HL-60 (cell line): Measurements from ENCODE around the gene MGME1.

Experiments used
- DNase-seq, 2 experiments: peaks; one replicate each; pipeline ENCODE4 v3.0.0-alpha.2; 2010 to 2020; ENCODE audit warnings: low read depth in 1 of 2, low spot score in 1 of 2
- H3K27ac ChIP-seq: fragments of 250-450 bp; sonication (Bioruptor Pico); replicated peaks from 2 replicates; pipeline ENCODE4 v1.5.1; 2020; ENCODE audit warnings: mild to moderate bottlenecking, moderate library complexity
- H3K27me3 ChIP-seq: fragments of 250-450 bp; sonication (Bioruptor Pico); 2 replicates; pipeline ENCODE4 v1.5.1; 2021; ENCODE audit warnings: mild to moderate bottlenecking, moderate library complexity; ENCODE audit not compliant: insufficient read depth, poor library complexity, severe bottlenecking
- H3K4me3 ChIP-seq: replicated peaks from 2 replicates; pipeline ENCODE4 v1.5.1; 2011; ENCODE audit warnings: mild to moderate bottlenecking, control low read depth, low read length; ENCODE audit not compliant: insufficient read depth
- GABPA ChIP-seq: IDR thresholded peaks from 2 replicates; pipeline ENCODE4 v1.6.1; 2012; ENCODE audit warnings: low read depth
- POLR2AphosphoS5 ChIP-seq: IDR thresholded peaks from 2 replicates; pipeline ENCODE4 v1.6.1; 2012; ENCODE audit warnings: low read depth
- SPI1 ChIP-seq: IDR thresholded peaks from 2 replicates; pipeline ENCODE4 v1.6.1; 2012; ENCODE audit warnings: low read depth, mild to moderate bottlenecking, borderline replicate concordance
- TF ChIP-seq, protein P1 (sequence below): IDR thresholded peaks from one replicate; pipeline ENCODE4 v1.5.1; 2011; ENCODE audit warnings: low read length, control low read depth, inconsistent platforms; ENCODE audit not compliant: insufficient read depth
- TF ChIP-seq, protein P2 (sequence below): IDR thresholded peaks from 2 replicates; pipeline ENCODE4 v1.6.1; 2012; ENCODE audit warnings: low read depth; ENCODE audit not compliant: insufficient replicate concordance

The MGME1 gene

DNA sequence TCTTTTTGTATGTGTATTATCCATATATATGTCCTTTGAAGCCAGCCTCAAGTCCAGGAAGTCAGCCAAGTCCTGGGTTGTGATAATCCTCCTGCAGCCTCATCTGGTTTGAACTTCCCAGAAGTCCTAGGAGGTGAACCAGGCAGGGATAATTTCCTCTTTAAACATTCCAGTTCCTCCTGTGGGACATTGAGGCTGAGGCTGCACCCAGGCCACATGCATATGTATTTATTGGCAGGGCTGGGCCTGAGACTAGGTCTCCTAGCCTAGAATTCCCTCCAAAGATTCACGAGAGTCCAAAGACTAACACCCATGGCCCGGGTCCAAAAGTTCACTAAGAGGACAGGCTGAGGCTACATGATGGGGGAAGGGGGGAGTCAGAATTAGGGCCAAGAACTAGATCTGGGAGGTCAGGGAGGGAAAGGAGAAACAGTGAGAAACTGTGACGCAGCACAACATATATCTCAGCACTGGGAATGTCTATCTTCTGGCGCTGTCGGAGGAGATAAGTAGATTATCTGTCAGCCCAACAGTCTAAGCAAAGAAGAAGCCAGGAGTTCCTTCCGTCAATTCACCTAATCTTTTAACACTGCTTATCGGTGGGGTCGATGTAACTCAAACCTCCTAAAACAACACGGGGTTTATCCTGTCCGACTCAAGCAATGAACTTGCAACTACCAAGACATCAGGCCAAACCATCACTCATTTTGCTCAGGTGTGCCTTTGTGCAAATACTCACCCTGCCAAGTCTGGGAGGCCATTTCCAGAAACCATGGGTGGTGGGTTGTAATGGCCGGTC, 43.5 kb upstream of the MGME1 start:
- no peaks in the 10 kb centered on the region for H3K27me3 ChIP-seq
- H3K27ac ChIP-seq, result no peak overlapping the region
- H3K4me3 ChIP-seq, result no peak overlapping the region
- no peak for DNase-seq
- TF ChIP-seq SPI1, result no peak
- TF ChIP-seq, protein P1, sequence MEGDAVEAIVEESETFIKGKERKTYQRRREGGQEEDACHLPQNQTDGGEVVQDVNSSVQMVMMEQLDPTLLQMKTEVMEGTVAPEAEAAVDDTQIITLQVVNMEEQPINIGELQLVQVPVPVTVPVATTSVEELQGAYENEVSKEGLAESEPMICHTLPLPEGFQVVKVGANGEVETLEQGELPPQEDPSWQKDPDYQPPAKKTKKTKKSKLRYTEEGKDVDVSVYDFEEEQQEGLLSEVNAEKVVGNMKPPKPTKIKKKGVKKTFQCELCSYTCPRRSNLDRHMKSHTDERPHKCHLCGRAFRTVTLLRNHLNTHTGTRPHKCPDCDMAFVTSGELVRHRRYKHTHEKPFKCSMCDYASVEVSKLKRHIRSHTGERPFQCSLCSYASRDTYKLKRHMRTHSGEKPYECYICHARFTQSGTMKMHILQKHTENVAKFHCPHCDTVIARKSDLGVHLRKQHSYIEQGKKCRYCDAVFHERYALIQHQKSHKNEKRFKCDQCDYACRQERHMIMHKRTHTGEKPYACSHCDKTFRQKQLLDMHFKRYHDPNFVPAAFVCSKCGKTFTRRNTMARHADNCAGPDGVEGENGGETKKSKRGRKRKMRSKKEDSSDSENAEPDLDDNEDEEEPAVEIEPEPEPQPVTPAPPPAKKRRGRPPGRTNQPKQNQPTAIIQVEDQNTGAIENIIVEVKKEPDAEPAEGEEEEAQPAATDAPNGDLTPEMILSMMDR, result no peak
- TF ChIP-seq, protein P2, sequence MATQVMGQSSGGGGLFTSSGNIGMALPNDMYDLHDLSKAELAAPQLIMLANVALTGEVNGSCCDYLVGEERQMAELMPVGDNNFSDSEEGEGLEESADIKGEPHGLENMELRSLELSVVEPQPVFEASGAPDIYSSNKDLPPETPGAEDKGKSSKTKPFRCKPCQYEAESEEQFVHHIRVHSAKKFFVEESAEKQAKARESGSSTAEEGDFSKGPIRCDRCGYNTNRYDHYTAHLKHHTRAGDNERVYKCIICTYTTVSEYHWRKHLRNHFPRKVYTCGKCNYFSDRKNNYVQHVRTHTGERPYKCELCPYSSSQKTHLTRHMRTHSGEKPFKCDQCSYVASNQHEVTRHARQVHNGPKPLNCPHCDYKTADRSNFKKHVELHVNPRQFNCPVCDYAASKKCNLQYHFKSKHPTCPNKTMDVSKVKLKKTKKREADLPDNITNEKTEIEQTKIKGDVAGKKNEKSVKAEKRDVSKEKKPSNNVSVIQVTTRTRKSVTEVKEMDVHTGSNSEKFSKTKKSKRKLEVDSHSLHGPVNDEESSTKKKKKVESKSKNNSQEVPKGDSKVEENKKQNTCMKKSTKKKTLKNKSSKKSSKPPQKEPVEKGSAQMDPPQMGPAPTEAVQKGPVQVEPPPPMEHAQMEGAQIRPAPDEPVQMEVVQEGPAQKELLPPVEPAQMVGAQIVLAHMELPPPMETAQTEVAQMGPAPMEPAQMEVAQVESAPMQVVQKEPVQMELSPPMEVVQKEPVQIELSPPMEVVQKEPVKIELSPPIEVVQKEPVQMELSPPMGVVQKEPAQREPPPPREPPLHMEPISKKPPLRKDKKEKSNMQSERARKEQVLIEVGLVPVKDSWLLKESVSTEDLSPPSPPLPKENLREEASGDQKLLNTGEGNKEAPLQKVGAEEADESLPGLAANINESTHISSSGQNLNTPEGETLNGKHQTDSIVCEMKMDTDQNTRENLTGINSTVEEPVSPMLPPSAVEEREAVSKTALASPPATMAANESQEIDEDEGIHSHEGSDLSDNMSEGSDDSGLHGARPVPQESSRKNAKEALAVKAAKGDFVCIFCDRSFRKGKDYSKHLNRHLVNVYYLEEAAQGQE, result no peak
- no peak for TF ChIP-seq POLR2AphosphoS5
- no peak for TF ChIP-seq GABPA

DNA sequence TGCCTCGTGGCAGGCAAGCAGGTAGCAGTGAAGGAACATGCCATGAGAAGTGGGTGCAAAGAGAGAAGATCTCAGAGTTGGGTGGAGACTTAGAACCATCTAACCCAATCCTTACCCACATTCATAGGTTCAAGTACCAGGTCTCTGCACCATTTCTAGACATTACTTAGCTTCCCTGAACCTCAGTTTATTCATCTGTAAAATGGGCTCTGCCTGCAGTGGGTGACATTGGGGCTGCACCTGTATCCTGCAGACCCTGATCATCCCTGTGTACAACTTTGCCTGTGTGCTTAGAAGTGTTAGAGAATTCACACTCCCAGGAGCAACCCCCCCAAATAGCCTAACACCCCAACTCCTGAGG, 42.9 kb upstream of the MGME1 start:
- Histone ChIP-seq H3K27ac (no peak overlapping the region), H3K27me3 (no peaks in the 10 kb centered on the region), H3K4me3 (no peak overlapping the region)
- TF ChIP-seq POLR2AphosphoS5, result no peak
- no peak for TF ChIP-seq GABPA
- TF ChIP-seq, protein P2, result no peak
- TF ChIP-seq SPI1, result no peak
- DNase-seq, result no peak

DNA sequence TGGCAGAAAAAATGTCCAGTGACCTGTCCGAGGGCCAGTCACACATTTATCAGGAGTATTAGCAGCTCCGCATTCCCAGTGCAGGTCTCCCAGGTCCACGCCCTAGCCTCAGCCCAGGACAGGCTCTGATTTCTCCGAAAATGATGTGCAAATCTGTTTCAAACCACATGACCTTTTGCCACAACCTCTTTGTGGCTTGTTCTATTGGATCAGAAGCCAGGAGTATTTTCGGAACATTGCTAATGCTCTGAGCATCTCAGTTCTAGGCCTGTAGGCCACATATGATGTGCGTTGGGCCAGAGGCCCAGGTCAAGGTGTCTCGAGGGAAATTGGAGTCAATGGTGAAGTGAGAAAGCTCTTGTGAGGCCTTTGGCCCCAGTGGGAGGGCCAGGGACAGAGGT, 40.6 kb upstream of the MGME1 start:
- no peaks in the 10 kb centered on the region for H3K27me3 ChIP-seq
- H3K27ac ChIP-seq, result no peak overlapping the region
- H3K4me3 ChIP-seq, result no peak overlapping the region
- no peak for DNase-seq
- TF ChIP-seq GABPA (no peak), SPI1 (no peak), POLR2AphosphoS5 (no peak)
- TF ChIP-seq, protein P2, result no peak
- TF ChIP-seq, protein P1, result no peak
